GM12801 (cell line): Measurements from ENCODE around the gene COL16A1.

Experiments
- TF ChIP-seq, protein P1 (sequence below): IDR thresholded peaks from one replicate; pipeline ENCODE4 v1.5.1; 2011; ENCODE audit warnings: control low read depth; ENCODE audit not compliant: insufficient read length; ENCODE audit errors: extremely low read depth

COL16A1 gene

DNA sequence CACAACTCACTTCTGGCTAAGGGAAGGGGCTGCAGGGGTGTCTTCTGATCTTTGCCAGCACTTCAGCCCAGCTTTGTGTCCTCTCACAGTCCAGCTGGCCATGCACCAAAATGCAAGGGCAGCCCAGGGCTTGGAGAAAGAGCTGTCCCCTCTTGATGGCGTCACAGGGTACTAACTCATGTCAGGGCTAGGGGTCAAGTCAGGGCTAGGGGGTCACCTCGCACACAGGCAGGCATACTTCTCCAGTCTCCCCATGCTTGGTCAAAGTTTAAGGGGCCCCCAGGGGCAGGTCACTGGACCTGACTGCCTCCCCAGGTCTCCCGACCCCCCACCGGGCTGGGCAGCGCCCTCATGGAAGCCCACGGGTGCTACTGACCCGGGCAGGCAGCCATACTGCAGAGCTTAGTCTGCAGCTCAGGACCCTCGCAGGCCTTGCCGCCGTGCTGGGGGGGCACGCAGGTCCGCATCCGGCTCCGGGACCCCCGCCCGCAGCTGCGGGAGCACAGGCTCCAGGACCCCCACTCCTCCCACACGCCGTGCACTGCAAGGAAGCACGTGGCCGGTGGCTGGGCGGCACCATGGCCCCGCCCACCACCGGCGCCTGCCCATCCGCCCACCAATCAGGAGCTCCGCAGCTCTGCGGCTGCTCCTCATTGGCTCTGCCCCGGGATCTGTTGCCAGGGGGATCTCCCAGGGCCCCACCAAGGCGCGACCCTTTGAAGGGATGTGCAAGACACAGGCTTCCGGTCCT is 38.8 kb upstream of the COL16A1 start:
- TF ChIP-seq, protein P1, sequence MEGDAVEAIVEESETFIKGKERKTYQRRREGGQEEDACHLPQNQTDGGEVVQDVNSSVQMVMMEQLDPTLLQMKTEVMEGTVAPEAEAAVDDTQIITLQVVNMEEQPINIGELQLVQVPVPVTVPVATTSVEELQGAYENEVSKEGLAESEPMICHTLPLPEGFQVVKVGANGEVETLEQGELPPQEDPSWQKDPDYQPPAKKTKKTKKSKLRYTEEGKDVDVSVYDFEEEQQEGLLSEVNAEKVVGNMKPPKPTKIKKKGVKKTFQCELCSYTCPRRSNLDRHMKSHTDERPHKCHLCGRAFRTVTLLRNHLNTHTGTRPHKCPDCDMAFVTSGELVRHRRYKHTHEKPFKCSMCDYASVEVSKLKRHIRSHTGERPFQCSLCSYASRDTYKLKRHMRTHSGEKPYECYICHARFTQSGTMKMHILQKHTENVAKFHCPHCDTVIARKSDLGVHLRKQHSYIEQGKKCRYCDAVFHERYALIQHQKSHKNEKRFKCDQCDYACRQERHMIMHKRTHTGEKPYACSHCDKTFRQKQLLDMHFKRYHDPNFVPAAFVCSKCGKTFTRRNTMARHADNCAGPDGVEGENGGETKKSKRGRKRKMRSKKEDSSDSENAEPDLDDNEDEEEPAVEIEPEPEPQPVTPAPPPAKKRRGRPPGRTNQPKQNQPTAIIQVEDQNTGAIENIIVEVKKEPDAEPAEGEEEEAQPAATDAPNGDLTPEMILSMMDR = no peak

DNA sequence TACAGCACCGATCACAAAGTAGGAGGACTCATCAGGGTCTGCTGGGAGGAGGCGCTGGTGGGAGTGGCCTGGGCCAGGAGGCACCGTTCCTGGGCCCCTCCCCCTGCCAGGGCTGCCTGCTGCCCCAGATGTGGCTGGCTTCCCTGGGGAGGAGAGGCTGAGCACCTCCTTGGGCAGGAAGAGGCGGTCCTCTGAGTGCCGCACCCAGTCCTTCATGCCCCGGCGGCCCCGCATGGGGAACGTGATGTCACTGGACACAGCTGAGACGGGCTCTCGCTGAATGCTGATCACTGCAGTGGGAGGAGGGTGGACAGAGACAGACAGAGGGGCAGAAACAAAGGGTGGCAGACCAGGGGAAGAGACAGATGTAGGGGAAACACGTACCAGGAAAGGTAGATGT is 35.5 kb upstream of the COL16A1 start:
- TF ChIP-seq, protein P1 = no peak

DNA sequence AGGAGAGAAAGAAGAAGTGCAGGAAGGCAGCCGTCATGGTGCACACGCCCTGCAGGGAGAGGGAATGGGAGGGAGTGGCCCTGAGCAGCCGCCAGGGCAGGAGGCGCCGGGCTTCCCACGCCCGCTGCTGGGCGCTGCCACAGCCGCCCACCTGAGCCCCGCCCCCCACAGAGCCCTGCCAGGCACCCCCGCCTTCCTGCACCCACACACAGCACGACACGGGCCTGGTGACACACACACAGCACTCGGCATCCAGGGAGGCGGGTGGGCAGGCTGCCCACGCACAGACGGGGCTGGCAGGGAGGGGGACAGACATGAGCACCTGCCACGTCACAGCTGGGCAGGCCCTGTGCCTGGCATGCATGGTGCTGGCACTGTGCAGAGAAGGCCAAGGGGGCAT is 32.9 kb upstream of the COL16A1 start:
- TF ChIP-seq, protein P1 = no peak

- TF ChIP-seq, protein P1 = no peak
These were observed 31.8 kb upstream of the COL16A1 start for GRCh38 chr1:31735571-31735970.

- TF ChIP-seq, protein P1 = no peak
These were observed 30.8 kb upstream of the COL16A1 start for GRCh38 chr1:31734582-31735107.

DNA sequence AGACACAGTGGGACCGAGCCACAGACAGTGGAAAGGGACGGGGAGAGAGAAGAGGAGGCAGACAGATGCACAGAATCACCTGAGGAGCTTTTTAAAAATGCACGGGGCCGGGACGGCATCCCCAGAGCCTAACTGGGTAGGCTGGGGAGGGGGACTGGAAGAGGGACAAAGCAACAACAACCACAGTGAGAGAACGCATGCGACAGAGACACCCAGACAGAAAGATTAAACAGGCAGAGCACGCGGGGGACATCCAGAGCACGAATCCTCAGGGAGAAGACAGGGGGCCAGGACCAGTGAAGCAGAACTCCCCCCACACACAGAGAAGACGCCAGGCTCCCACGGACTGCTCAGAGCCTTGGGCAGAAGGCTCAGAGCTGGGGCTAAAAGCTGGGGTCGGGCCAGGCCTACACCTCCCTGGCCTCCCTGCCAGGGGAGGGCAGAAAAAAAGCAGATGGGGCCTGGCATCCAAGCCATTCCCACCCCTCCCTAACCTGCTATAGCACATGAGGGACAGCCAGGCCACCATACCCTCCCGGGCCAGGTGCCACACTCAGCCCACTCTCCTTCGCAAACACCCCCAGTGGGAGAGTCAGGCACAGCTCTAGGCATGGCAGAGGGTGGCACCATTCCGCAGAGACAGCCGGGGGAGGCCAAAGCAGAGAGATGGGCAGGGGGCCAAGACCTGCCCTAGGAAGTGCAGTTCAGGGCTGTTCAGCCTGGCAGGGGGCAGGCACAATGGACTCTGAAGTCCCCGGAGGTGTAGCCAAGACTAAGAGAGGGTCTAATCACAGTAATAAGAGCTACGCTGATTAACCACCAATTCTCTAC is 29.8 kb upstream of the COL16A1 start:
- TF ChIP-seq, protein P1 = no peak

DNA sequence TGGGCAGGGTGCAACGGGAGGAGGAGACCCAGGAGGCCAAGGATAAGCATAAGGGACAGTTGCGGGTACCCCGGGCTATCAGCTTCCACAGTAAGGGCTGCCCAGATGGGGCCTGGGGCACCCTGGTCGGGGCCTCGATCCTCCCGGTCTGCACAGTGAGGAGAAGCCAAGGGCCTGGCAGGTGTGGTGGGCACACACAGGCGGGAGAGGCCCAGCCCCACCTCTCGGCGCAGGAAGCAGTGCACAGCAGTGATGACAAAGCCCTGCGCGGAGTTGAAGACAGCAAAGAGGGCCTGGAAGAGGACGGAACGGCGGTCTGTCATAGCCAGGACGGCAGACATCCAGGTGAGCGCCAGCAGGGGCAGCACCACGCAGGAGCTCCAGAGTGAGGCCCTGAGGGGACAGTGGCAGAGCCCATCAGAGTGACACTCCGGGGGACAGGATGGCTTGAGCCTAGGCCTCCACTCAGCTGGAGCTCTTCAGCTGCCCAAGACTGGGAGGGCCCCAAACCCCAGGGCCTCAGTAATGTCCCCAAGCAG is 29.0 kb upstream of the COL16A1 start:
- TF ChIP-seq, protein P1 = no peak
